ENCODE data around the gene ERP27.

Gene ERP27

DNA sequence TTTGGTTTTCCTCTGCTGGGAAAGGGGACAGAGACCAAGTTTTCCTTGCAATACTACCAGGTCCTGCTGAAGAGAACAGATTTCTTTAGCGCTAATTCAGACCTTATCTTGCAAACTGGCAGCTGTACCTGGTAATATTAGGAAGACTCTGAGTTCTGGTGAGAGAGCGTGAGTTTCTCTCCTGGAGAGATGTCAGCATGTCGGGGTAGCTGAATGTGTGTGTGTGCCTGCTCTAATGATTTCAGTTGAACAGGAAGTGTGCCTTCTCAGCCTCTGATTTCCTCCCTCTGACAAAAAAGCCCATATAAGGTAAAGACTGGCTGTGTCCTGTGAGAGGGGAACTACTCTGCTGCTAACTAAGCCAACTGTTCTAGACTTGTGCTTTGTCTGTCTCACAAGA is 10.3 kb upstream of the ERP27 start:
- Histone ChIP-seq H3K36me3 (ENCODE audit: control insufficient read depth, insufficient read depth, low read length) (no peaks in the 10 kb centered on the region), H3K9me3 (ENCODE audit: control insufficient read depth, insufficient read depth, low read length) (no peaks in the 10 kb centered on the region), H3K27me3 (ENCODE audit: control insufficient read depth, insufficient read depth, low read length) (no peaks in the 10 kb centered on the region), H3K4me3 (ENCODE audit: low read depth, low read length) (no peak overlapping the region), H3K4me1 (ENCODE audit: control insufficient read depth, insufficient read depth, low read length) (no peaks in the 10 kb centered on the region), H3K9ac (ENCODE audit: low read depth, low read length) (no peak overlapping the region)

DNA sequence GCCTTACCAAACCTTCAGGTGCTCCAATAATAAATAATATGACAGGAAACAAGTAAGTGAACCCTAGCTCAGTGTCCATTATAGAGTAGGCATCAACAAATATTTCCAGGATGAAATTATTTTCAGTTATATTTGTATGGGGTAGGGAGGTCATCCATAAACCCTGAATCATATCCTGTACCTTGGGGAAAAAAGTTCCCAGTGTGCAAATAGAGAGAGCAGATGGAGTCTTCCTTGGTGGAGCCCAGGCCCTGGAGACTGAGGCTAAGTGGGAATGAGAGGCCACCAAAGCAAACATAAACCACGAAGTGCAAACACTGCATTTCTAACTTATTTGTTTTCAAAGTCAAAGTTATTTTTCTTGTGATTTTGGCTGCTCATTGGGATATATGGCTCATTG is 8.5 kb upstream of the ERP27 start:
- Histone ChIP-seq H3K4me3 (ENCODE audit: low read depth, low read length) (no peak overlapping the region), H3K27me3 (ENCODE audit: control insufficient read depth, insufficient read depth, low read length) (no peaks in the 10 kb centered on the region), H3K9me3 (ENCODE audit: control insufficient read depth, insufficient read depth, low read length) (no peaks in the 10 kb centered on the region), H3K36me3 (ENCODE audit: control insufficient read depth, insufficient read depth, low read length) (no peaks in the 10 kb centered on the region), H3K4me1 (ENCODE audit: control insufficient read depth, insufficient read depth, low read length) (no peaks in the 10 kb centered on the region), H3K9ac (ENCODE audit: low read depth, low read length) (no peak overlapping the region)

DNA sequence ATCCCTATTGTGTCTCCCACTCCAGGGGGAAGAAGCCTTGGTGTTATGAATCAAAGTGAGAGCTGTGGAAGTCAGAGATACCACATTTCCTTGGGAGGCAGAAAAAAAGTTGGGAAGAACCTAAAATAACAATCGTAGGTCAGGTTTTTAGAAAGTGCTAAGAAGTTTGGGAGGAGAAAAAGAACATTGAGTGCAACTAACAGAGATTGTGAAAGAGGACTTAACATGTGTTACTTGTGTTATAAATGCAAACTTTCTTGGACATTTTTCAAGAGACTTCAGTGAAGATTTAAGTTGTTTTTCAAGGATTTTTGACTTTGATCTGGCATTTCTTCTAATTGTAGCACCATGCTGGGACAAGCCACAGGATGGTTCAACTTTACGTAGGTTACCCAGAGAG is 7.8 kb upstream of the ERP27 start:
- H3K9me3 ChIP-seq (ENCODE audit: control insufficient read depth, insufficient read depth, low read length) = no peaks in the 10 kb centered on the region
- H3K4me3 ChIP-seq (ENCODE audit: low read depth, low read length) = no peak overlapping the region
- no peak overlapping the region for H3K9ac ChIP-seq (ENCODE audit: low read depth, low read length)
- no peaks in the 10 kb centered on the region for H3K4me1 ChIP-seq (ENCODE audit: control insufficient read depth, insufficient read depth, low read length)
- no peaks in the 10 kb centered on the region for H3K27me3 ChIP-seq (ENCODE audit: control insufficient read depth, insufficient read depth, low read length)
- no peaks in the 10 kb centered on the region for H3K36me3 ChIP-seq (ENCODE audit: control insufficient read depth, insufficient read depth, low read length)

DNA sequence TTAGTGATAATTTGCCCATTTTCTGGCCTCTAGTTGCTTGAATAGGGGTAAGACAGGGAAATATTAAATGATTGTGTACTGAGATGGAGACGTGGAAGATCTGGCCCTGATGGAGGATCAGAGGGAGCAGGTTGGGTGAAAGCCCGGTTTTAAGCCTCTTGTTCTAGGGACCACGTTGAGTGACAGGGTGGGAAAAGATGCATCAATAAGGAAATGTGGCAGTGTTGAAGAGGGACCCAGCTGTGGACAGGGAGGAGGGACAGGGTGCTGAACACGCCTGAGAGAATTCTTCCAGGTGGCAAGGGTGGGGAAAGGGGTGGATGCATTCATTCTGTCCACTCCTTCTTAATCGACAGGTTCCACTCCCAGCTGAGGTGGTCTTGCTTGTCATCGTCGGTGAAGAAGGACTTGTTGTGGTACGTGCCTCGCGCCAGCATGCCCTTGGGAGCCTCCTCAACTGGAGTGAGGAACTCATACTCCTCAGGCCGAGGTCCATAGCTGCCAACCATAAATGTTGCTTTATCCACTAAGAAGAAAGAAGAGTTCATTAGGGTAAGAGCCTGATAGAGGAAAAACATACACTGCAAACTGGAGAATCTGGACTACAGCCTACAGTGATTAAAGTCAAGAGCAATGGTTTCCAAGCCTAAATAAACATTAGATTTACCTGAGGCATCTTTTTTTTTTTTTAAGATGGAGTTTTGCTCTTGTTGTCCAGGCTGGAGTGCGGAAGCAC is 4.0 kb upstream of the ERP27 start:
- Histone ChIP-seq H3K9me3 (ENCODE audit: control insufficient read depth, insufficient read depth, low read length) (no peaks in the 10 kb centered on the region), H3K27me3 (ENCODE audit: control insufficient read depth, insufficient read depth, low read length) (no peaks in the 10 kb centered on the region), H3K4me3 (ENCODE audit: low read depth, low read length) (no peak overlapping the region), H3K36me3 (ENCODE audit: control insufficient read depth, insufficient read depth, low read length) (no peaks in the 10 kb centered on the region), H3K9ac (ENCODE audit: low read depth, low read length) (no peak overlapping the region), H3K4me1 (ENCODE audit: control insufficient read depth, insufficient read depth, low read length) (no peaks in the 10 kb centered on the region)

DNA sequence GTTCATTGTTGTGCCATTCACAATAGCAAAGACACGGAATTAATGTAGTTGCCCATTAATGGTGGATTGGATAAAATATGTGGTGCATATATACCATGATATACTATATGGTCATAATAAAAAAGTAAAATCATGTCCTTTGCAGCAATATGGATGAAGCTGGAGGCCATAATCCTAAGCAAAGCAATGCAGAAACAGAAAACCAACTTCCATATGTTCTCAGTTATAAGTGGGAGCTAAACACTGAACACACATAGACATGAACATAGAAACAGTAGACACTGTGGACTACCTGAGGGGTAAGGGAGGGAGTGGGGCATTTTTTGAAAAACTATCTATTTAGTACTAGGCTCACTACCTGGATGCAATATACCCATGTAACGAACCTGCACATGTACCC is 3.0 kb upstream of the ERP27 start:
- Histone ChIP-seq H3K4me1 (ENCODE audit: control insufficient read depth, insufficient read depth, low read length) (no peaks in the 10 kb centered on the region), H3K27me3 (ENCODE audit: control insufficient read depth, insufficient read depth, low read length) (no peaks in the 10 kb centered on the region), H3K9ac (ENCODE audit: low read depth, low read length) (no peak overlapping the region), H3K36me3 (ENCODE audit: control insufficient read depth, insufficient read depth, low read length) (no peaks in the 10 kb centered on the region), H3K9me3 (ENCODE audit: control insufficient read depth, insufficient read depth, low read length) (no peaks in the 10 kb centered on the region), H3K4me3 (ENCODE audit: low read depth, low read length) (no peak overlapping the region)

DNA sequence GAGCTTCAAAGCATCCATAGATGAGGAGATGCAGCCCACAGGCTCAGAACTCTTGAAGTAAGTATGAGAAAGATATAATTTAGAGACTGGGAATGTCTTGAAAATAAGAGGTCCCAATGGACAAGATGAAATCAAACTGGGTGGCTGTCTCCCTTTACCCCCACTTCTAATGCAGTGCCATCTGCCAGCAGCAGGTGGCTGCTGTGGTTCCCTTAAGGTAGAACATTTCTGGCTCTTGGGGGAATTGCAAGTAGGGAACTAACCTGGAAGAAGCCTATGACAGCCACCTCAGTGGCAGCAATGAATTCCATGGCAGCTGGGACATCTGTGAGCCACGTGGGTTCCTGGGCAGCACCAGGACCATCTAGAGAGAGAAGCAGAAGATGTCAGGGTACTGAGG is 648 bp downstream of the ERP27 start:
- Histone ChIP-seq H3K9ac (ENCODE audit: low read depth, low read length) (no peak overlapping the region), H3K27me3 (ENCODE audit: control insufficient read depth, insufficient read depth, low read length) (no peaks in the 10 kb centered on the region), H3K36me3 (ENCODE audit: control insufficient read depth, insufficient read depth, low read length) (no peaks in the 10 kb centered on the region), H3K9me3 (ENCODE audit: control insufficient read depth, insufficient read depth, low read length) (no peaks in the 10 kb centered on the region), H3K4me1 (ENCODE audit: control insufficient read depth, insufficient read depth, low read length) (no peaks in the 10 kb centered on the region), H3K4me3 (ENCODE audit: low read depth, low read length) (no peak overlapping the region)

DNA sequence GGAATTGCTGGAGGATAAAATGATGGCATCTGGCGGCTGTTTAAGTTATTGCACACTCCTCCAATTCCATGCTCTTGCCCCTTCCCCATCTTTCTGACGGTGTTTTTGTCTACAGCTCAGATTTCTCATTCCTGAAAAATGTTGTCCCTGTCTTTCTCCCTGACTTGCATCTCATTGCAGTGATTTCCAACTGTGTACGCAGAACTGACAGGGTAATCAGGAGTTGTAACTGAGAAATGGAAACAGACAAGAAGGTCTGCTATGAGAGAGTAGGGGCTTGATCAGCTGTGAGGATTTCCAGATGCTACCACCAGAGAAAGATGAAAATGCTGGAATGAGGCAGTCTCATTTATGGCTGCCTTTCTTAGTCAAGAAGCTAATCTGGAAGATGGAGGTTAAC is 1.3 kb downstream of the ERP27 start:
- Histone ChIP-seq H3K9ac (ENCODE audit: low read depth, low read length) (no peak overlapping the region), H3K4me1 (ENCODE audit: control insufficient read depth, insufficient read depth, low read length) (no peaks in the 10 kb centered on the region), H3K4me3 (ENCODE audit: low read depth, low read length) (no peak overlapping the region), H3K9me3 (ENCODE audit: control insufficient read depth, insufficient read depth, low read length) (no peaks in the 10 kb centered on the region), H3K36me3 (ENCODE audit: control insufficient read depth, insufficient read depth, low read length) (no peaks in the 10 kb centered on the region), H3K27me3 (ENCODE audit: control insufficient read depth, insufficient read depth, low read length) (no peaks in the 10 kb centered on the region)

DNA sequence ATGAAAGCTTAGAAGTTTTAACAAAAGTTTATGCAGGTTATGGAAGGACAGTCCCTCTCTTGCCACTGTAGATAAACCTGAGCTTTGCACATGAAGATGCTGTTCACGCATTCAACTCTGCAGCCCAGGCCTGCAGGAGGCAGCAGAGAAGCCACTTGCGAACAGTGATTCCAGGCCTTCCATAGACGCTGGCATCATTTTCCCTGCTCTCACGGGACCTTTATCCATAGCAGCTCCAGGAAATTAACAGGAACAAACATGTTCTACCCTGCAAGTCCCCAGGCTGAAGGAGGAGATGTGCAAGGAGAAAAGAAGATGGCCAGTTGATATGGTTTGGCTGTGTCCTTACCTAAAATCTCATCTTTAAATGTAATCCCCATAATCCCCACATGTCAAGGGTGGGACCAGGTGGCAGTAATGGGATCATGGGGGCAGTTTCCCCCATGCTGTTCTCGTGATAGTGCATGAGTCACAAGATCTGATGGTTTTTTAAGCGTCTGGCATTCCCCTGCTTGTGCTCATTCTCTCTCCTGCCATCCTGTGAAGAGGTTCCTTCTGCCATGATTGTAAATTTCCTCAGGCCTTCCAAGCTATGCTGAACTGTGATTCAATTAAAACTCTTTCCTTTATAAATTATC is 2.0 kb downstream of the ERP27 start:
- Histone ChIP-seq H3K4me1 (ENCODE audit: control insufficient read depth, insufficient read depth, low read length) (no peaks in the 10 kb centered on the region), H3K36me3 (ENCODE audit: control insufficient read depth, insufficient read depth, low read length) (no peaks in the 10 kb centered on the region), H3K27me3 (ENCODE audit: control insufficient read depth, insufficient read depth, low read length) (no peaks in the 10 kb centered on the region)

DNA sequence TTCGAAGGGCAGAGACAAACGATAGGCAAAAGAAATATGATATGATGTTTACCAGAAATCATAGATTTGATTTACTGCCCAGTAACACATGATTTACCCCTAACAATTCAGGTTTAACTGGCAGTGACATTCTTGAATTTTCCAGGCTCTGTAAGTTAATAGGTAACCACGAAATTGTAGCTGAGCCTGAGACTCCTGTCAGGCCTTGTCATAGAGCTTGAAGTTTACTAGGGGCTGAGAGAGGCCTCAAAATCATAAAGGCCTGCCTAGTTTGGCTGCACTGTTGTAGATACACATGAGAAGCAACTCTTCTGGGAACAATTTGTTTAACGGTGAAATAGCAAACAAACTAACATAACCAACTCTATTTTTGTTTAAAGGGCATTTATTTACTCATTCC is 3.3 kb downstream of the ERP27 start:
- H3K4me1 ChIP-seq (ENCODE audit: control insufficient read depth, insufficient read depth, low read length) = no peaks in the 10 kb centered on the region
- H3K36me3 ChIP-seq (ENCODE audit: control insufficient read depth, insufficient read depth, low read length) = no peaks in the 10 kb centered on the region
- H3K9ac ChIP-seq (ENCODE audit: low read depth, low read length) = no peak overlapping the region
- H3K27me3 ChIP-seq (ENCODE audit: control insufficient read depth, insufficient read depth, low read length) = no peaks in the 10 kb centered on the region
- H3K9me3 ChIP-seq (ENCODE audit: control insufficient read depth, insufficient read depth, low read length) = no peaks in the 10 kb centered on the region
- no peak overlapping the region for H3K4me3 ChIP-seq (ENCODE audit: low read depth, low read length)

More for the DNA sequence above, 2.0 kb downstream of the ERP27 start:
- Histone ChIP-seq H3K4me3 (ENCODE audit: low read depth, low read length) (no peak overlapping the region), H3K9ac (ENCODE audit: low read depth, low read length) (no peak overlapping the region), H3K9me3 (ENCODE audit: control insufficient read depth, insufficient read depth, low read length) (no peaks in the 10 kb centered on the region)

DNA sequence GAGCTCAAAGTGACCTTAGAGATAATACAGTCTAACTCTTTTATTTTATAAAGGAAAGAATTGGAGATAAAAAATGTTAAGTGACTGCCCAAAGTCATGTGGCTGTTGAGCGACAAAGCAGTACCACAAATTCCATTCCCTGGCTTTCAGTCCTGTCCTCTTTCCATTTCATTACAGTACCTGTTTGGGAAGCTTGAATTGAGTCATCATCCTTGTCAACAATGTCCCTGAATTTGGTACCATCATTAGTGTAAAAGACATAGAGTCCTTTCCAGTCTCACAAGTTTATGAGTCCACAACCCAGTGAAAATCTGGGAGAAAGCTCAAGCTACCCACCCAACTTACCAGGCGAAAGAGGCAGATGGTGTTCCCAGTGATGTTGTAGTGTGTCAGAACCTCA is 3.8 kb downstream of the ERP27 start:
- H3K9ac ChIP-seq (ENCODE audit: low read depth, low read length) = no peak overlapping the region
- no peaks in the 10 kb centered on the region for H3K27me3 ChIP-seq (ENCODE audit: control insufficient read depth, insufficient read depth, low read length)
- H3K36me3 ChIP-seq (ENCODE audit: control insufficient read depth, insufficient read depth, low read length) = no peaks in the 10 kb centered on the region
- H3K9me3 ChIP-seq (ENCODE audit: control insufficient read depth, insufficient read depth, low read length) = no peaks in the 10 kb centered on the region
- H3K4me3 ChIP-seq (ENCODE audit: low read depth, low read length) = no peak overlapping the region
- H3K4me1 ChIP-seq (ENCODE audit: control insufficient read depth, insufficient read depth, low read length) = no peaks in the 10 kb centered on the region

DNA sequence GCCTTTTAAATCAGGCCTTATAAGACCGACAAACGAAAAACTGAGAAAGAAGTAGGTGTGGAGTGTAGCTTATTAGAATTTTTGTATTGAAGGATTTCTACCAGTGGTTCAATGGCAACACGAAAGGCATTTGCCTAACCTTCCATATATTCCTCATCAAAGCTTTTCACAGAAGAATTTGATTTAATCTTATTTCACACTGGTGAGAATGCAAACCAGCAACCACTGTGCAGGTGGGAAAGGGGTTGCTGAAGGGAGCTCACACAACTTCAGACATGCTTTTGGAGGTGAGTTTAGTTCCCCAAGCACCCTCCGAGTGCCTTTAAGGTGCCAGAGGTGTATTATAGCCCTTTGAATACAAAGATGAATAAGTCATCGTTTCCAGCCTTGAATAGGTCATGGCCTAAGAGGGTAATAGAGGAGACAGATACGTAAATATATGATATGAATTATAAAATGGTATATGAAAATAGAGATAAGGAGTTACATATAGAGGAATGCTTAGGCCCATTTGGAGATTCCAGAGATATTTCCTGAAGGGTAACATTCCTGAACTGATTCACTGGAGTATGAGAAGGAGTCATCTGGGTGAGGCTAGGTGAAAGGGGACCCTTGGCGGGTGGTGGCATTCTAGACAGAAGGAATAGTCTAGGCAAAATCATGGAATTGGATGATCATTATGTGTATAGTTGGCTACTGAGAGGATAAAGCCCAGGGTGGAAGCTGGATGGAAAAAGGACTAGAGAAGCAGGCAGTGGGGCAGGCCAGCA is 6.4 kb downstream of the ERP27 start:
- no peak overlapping the region for H3K4me3 ChIP-seq (ENCODE audit: low read depth, low read length)
- no peaks in the 10 kb centered on the region for H3K36me3 ChIP-seq (ENCODE audit: control insufficient read depth, insufficient read depth, low read length)
- H3K9me3 ChIP-seq (ENCODE audit: control insufficient read depth, insufficient read depth, low read length) = no peaks in the 10 kb centered on the region
- H3K4me1 ChIP-seq (ENCODE audit: control insufficient read depth, insufficient read depth, low read length) = no peaks in the 10 kb centered on the region
- no peak overlapping the region for H3K9ac ChIP-seq (ENCODE audit: low read depth, low read length)
- no peaks in the 10 kb centered on the region for H3K27me3 ChIP-seq (ENCODE audit: control insufficient read depth, insufficient read depth, low read length)

DNA sequence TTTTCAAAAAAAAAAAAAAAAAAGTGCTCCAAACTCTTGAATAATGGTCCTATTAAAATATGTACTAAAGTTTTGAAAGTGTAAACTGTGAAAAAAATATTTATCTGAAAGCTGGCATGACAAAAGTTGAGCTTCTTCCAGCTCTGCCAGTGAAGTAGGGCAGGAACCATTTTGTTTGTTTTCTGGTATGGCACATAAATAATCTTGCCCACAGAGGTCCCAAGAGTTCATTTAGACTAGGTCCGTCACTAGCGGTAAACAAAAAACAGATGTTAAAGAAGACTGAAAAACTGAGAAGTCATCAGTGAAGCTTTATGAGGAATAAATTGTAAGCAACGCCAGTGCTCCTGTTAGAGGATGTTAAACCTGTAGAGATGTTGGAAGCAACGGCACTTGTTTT is 7.0 kb downstream of the ERP27 start:
- Histone ChIP-seq H3K4me3 (ENCODE audit: low read depth, low read length) (no peak overlapping the region), H3K9ac (ENCODE audit: low read depth, low read length) (no peak overlapping the region), H3K27me3 (ENCODE audit: control insufficient read depth, insufficient read depth, low read length) (no peaks in the 10 kb centered on the region), H3K4me1 (ENCODE audit: control insufficient read depth, insufficient read depth, low read length) (no peaks in the 10 kb centered on the region), H3K36me3 (ENCODE audit: control insufficient read depth, insufficient read depth, low read length) (no peaks in the 10 kb centered on the region), H3K9me3 (ENCODE audit: control insufficient read depth, insufficient read depth, low read length) (no peaks in the 10 kb centered on the region)
